ENCODE data around the gene NUTM2E.
"Not testable (repeated sequence)": the region's sequence is repeated elsewhere in the genome, so short reads cannot be mapped to it uniquely, and the experiment has no call there.

NUTM2E gene, protein sequence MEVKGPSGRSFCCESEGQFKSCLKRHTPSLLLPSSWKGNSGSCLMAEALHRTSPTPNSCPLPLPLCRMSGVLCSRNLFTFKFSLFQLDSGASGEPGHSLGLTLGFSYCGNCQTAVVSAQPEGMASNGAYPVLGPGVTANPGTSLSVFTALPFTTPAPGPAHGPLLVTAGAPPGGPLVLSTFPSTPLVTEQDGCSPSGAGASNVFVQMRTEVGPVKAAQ (N-terminal part only)

GRCh38 chr10:79826496-79827215, at the start of gene NUTM2E:
Gene NUTM2E, plus strand, starts transcription at chr10:79826739. Its CDS starts 15,002 bp downstream, at chr10:79841741.
- Mint-ChIP-seq H3K27ac (peak within 1 kb of the TSS; percentile 95), H3K4me1 (peaks cover 21% of the 10 kb centered on the region), H3K4me3 (peak within 1 kb of the TSS; percentile 98)
- ATAC-seq: peak; percentile 99
- not testable (repeated sequence) for H3K9me3 Mint-ChIP-seq, H3K36me3 Mint-ChIP-seq, H3K27me3 Mint-ChIP-seq

DNA sequence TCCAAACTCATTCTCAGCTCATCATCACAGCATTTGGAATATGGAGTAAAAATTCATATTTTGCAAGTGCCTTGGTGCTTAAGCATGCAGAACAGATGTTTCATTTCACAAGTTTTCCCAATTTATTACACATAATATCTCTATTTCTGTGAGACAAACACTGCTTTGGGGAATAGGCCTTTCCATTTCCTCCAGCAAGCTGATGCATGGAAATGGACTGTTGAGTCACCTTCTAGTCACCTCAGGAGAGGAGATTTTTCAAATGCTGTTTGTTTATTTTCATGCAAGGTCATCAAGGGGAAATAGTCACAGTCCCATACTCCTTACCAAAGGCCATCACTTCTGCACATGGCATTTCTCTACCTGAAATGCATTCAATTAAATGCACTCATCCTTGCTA, 48.5 kb upstream of the NUTM2E start:
- H3K9me3 Mint-ChIP-seq, H3K27me3 Mint-ChIP-seq, H3K4me3 Mint-ChIP-seq, H3K36me3 Mint-ChIP-seq, H3K27ac Mint-ChIP-seq, ATAC-seq, H3K4me1 Mint-ChIP-seq: not testable (repeated sequence)

GRCh38 chr10:79779310-79779938, 47.1 kb upstream of the NUTM2E start:
- not testable (repeated sequence) for H3K9me3 Mint-ChIP-seq, H3K27me3 Mint-ChIP-seq, H3K27ac Mint-ChIP-seq, H3K4me1 Mint-ChIP-seq, H3K36me3 Mint-ChIP-seq, H3K4me3 Mint-ChIP-seq
- ATAC-seq: peak; percentile 86

- not testable (repeated sequence) for H3K27me3 Mint-ChIP-seq, H3K36me3 Mint-ChIP-seq, ATAC-seq, H3K4me3 Mint-ChIP-seq, H3K4me1 Mint-ChIP-seq, H3K27ac Mint-ChIP-seq, H3K9me3 Mint-ChIP-seq
These were observed 46.5 kb upstream of the NUTM2E start for GRCh38 chr10:79779992-79780391.

DNA sequence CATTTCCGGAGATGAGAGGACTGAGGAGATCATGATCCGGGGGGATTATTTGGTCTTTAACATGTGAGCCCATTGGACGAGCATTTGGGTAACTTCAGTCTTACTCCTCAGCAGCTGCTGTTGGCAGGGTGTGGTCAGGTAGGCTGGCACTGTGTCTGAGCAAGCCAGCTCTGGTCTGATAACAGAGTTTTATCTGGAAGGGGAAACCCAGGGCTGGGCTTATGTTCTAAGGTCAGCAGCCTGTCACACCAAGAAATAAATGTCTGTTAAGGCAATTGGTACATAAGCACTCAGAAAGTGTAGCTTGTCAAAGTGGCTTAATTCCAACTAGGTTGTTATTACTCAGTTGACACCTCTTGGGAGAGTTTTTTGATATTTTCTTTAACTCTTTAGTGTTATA, 45.0 kb upstream of the NUTM2E start:
- ATAC-seq, H3K4me3 Mint-ChIP-seq, H3K9me3 Mint-ChIP-seq, H3K27me3 Mint-ChIP-seq, H3K27ac Mint-ChIP-seq, H3K36me3 Mint-ChIP-seq, H3K4me1 Mint-ChIP-seq: not testable (repeated sequence)

DNA sequence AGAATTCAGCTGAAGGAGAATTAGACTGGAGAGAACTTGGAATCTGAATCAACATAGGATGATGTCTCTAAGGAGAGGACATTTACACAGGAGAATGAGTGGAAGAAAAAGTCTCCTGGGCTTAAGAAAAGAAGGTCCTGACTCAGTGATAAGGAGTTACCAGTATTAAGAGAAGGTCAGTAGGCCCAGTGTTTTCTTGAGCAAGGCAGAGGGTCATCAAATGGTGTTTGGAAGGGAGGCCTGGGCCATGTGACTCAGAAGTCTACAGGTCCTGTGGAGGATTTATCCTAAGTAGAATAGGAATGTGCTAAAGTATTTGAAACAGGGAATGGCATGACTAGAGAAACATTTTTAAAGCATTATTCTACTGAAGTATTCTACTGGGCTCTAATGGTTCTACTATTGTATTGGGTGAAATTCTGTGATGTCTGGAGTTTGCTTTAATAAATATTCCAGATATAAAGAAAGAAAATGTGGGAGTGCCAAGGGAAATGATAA, 39.0 kb upstream of the NUTM2E start:
- H3K4me1 Mint-ChIP-seq, H3K36me3 Mint-ChIP-seq, ATAC-seq: not testable (repeated sequence)

GRCh38 chr10:79789351-79789750, 37.2 kb upstream of the NUTM2E start:
- not testable (repeated sequence) for H3K36me3 Mint-ChIP-seq, H3K27me3 Mint-ChIP-seq, H3K4me3 Mint-ChIP-seq, ATAC-seq, H3K9me3 Mint-ChIP-seq, H3K4me1 Mint-ChIP-seq, H3K27ac Mint-ChIP-seq

More for the DNA sequence above, 39.0 kb upstream of the NUTM2E start:
- H3K4me3 Mint-ChIP-seq, H3K9me3 Mint-ChIP-seq, H3K27ac Mint-ChIP-seq, H3K27me3 Mint-ChIP-seq: not testable (repeated sequence)

GRCh38 chr10:79791906-79792517, 34.5 kb upstream of the NUTM2E start:
- H3K9me3 Mint-ChIP-seq, H3K36me3 Mint-ChIP-seq, H3K27ac Mint-ChIP-seq, H3K4me3 Mint-ChIP-seq, H3K27me3 Mint-ChIP-seq, ATAC-seq, H3K4me1 Mint-ChIP-seq: not testable (repeated sequence)

DNA sequence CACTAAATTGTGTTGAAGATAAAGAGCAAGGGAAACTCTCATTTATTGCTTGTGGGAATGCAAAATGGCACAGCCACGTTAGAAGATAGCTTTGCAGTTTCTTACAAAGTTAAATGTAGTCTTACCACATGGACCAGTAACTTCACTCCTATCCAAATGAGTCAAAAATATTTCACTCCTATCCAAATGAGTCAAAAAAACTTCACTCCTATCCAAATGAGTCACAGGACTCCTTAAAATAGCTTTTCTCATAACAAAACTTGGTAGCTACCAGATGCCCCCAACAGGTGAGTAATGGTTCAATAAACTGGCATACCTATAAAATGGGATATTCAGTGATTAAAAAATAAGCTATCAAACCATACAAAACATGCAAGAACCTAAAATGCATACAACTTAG, 27.2 kb upstream of the NUTM2E start:
- not testable (repeated sequence) for H3K4me3 Mint-ChIP-seq, H3K9me3 Mint-ChIP-seq, H3K27me3 Mint-ChIP-seq, H3K27ac Mint-ChIP-seq, H3K36me3 Mint-ChIP-seq, H3K4me1 Mint-ChIP-seq
- peak; percentile 50 for ATAC-seq

DNA sequence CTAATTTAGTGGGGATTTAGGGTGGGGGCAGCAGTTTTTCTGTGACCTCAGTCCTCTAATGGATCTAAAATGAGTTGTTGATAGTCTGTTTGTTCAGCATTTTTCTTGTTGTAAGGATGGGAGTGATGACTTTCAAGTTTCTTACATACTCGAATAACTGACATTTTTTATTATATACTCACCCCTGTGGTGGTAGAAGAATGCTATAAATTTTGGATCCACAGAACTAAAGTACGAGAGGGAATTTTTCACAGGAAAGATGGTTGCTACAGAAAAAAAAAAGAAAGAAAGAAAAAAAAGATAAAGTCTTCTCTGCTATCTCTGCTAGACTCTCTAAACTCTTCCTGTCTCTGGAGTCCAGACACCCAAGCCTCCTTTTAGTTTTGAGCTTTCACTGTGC, 20.7 kb upstream of the NUTM2E start:
- H3K4me3 Mint-ChIP-seq, H3K27ac Mint-ChIP-seq, H3K4me1 Mint-ChIP-seq, ATAC-seq, H3K9me3 Mint-ChIP-seq, H3K27me3 Mint-ChIP-seq, H3K36me3 Mint-ChIP-seq: not testable (repeated sequence)

DNA sequence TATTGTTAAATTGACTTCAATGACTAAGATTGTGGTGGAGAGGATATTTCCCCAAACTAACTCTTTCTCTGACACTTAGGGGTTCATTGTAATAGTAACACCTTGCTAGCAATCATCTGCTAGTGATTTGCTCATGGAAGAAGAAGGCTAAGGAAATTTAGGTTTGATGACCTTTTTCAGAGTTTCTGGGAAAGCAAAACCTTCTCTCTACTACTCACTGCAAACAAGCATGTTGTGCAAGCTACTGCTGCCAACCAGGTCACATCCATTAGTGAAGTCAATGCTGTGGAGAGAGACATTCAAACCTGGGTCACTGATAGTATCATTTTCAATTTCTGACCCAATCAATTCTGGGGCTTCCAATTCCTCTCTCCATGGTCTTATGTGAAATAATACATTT, 14.6 kb upstream of the NUTM2E start:
- not testable (repeated sequence) for H3K4me1 Mint-ChIP-seq, H3K36me3 Mint-ChIP-seq, H3K27me3 Mint-ChIP-seq, H3K27ac Mint-ChIP-seq, ATAC-seq, H3K9me3 Mint-ChIP-seq, H3K4me3 Mint-ChIP-seq

DNA sequence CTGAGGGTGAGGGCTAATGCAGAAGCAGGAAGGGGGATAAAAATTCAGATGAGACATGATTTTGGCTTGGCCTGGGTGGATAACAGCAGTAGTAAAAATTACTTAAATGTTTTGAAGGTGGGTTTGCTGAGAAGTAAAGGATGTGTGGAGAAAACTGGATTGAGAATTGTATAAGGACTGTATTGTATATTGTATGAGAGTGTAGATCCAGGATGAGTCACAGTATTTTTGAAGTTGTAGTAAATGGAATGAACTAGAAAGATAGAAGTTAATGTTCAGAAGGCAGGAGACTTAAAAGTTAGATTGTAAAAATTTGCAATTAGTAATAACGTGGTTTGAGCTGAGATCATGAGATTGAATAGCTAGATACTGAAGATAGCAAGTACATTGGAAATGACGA, 10.2 kb upstream of the NUTM2E start:
- H3K9me3 Mint-ChIP-seq, H3K27ac Mint-ChIP-seq, H3K36me3 Mint-ChIP-seq, ATAC-seq, H3K4me1 Mint-ChIP-seq, H3K27me3 Mint-ChIP-seq, H3K4me3 Mint-ChIP-seq: not testable (repeated sequence)

DNA sequence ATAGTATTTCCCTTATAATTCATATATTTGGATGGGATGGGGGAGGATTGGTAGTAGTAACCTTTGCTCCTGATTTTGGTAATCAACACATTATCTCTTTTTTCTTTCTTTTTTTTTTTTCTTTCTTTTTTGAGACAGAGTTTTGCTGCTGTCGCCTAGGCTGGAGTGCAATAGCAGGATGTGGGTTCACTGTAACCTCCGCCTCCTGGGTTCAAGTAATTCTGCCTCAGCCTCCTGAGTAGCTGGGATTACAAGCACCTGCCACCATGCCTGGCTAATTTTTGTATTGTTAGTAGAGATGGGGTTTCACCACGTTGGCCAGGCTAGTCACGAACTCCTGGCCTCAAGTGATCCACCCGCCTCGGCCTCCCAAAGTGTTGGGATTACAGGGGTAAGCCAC, 3.2 kb upstream of the NUTM2E start:
- H3K4me1 Mint-ChIP-seq: peaks cover 21% of the 10 kb centered on the region
- H3K36me3 Mint-ChIP-seq, H3K27ac Mint-ChIP-seq, H3K27me3 Mint-ChIP-seq, ATAC-seq, H3K9me3 Mint-ChIP-seq, H3K4me3 Mint-ChIP-seq: not testable (repeated sequence)

GRCh38 chr10:79825587-79826011, 940 bp upstream of the NUTM2E start:
- H3K9me3 Mint-ChIP-seq, H3K27me3 Mint-ChIP-seq, ATAC-seq, H3K36me3 Mint-ChIP-seq: not testable (repeated sequence)
- Mint-ChIP-seq H3K27ac (peak overlapping the region; percentile 95), H3K4me3 (peak overlapping the region; percentile 98), H3K4me1 (peaks cover 21% of the 10 kb centered on the region)

GRCh38 chr10:79826131-79826495, 426 bp upstream of the NUTM2E start:
- Mint-ChIP-seq H3K4me1 (peaks cover 21% of the 10 kb centered on the region), H3K27ac (peak overlapping the region; percentile 80), H3K4me3 (peak overlapping the region; percentile 88)
- H3K9me3 Mint-ChIP-seq, H3K27me3 Mint-ChIP-seq, H3K36me3 Mint-ChIP-seq, ATAC-seq: not testable (repeated sequence)

GRCh38 chr10:79833833-79834232, 7.3 kb downstream of the NUTM2E start:
- ATAC-seq, H3K4me3 Mint-ChIP-seq, H3K4me1 Mint-ChIP-seq, H3K36me3 Mint-ChIP-seq, H3K27me3 Mint-ChIP-seq, H3K9me3 Mint-ChIP-seq, H3K27ac Mint-ChIP-seq: not testable (repeated sequence)

Data from stimulated activated memory B cell treated with anti-CD40 and anti-IgM and Interleukin-4, amounts not matched to agents 10 μg/mL and 1 μg/mL and 100 μg/mL, for 72 hours (primary cell).